Mucosa of descending colon (tissue), 3 donors: ENCODE data around the gene CHD2. TPM values are rescaled to one million over a fixed set of nuclear protein-coding genes. Genes with fewer than 3 reads are reported as not detected.
A peak's percentile ranks its signal among the peaks of the same experiment; 100 is the strongest.

Experiments
- ATAC-seq: fragments of 200-7000 bp; cut with Tn5 transposase; one replicate; pipeline ENCODE4 v1.9.1; 2020; ENCODE audit warnings: mild to moderate bottlenecking, moderate library complexity
- DNase-seq, 3 donors: peaks; one replicate each; pipeline ENCODE4 v3.0.0-alpha.2; 2020
- H3K36me3 ChIP-seq: fragments of 200-600 bp; one replicate; pipeline ENCODE4 v1.8.0; 2021; ENCODE audit warnings: low read depth, mild to moderate bottlenecking
- H3K4me1 ChIP-seq: fragments of 200-600 bp; one replicate; pipeline ENCODE4 v1.8.0; 2021; ENCODE audit warnings: low read depth, mild to moderate bottlenecking
- H3K4me3 ChIP-seq: fragments of 200-600 bp; one replicate; pipeline ENCODE4 v1.8.0; 2021; ENCODE audit warnings: mild to moderate bottlenecking
- H3K9me3 ChIP-seq: fragments of 200-600 bp; one replicate; pipeline ENCODE4 v1.8.0; 2021; ENCODE audit warnings: mild to moderate bottlenecking
- intact Hi-C, 2 donors: fragments of 100-400 bp; cut with DNase I in 1 of 2; cut with micrococcal nuclease in 1 of 2; formaldehyde crosslinking; loops; one replicate each; pipeline versions ENCODE4 v1.11.0 to v1.11.1; 2022; cut with DNase I, micrococcal nuclease
- total RNA-seq, 3 donors: library from RNA; stranded (reverse); fragmentation: NEBNext Ultra II Directional in 2 of 3; extraction: Animal tissue kit (Norgen Biotek cat#: 25700) in 2 of 3; gene quantifications; one replicate each; pipeline versions ENCODE4 v1.2.1 to v1.2.4, GENCODE V29; 2021 to 2023
- TF ChIP-seq, protein P1 (sequence below): fragments of 200-600 bp; IDR thresholded peaks from one replicate; pipeline ENCODE4 v1.8.0; 2022; ENCODE audit warnings: antibody characterized with exemption, mild to moderate bottlenecking
- donor health status: DM: no; HTN: no; CAD: no; lungs with moderate emphysema.
- donor health status: DM: no; HTN: no; CAD: no.
- donor health status: DM: no; HTN: yes; CAD: no.

CHD2 gene
- total RNA-seq, 3 donors from 2014 or later, result 86.2 to 128 (median 110) TPM

DNA sequence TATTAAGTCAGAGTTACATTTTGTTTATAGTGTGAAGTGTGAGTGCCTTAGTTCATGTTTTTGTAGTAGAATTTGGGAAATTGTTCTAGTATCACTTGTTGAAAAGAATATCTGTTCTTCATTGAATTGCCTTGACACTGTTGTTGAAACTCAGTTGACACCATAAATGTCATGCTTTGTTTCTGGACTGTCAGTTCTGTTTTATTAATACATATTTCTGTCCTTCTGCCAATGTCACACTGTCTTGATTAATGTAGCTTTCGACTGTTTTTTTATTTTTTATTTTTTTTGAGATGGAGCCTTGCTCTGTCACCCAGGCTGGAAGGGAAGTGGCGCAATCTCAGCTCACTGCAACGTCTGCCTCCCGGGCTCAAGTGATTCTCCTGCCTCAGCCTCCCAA is 59.1 kb downstream of the CHD2 start:
- TF ChIP-seq, protein P1, sequence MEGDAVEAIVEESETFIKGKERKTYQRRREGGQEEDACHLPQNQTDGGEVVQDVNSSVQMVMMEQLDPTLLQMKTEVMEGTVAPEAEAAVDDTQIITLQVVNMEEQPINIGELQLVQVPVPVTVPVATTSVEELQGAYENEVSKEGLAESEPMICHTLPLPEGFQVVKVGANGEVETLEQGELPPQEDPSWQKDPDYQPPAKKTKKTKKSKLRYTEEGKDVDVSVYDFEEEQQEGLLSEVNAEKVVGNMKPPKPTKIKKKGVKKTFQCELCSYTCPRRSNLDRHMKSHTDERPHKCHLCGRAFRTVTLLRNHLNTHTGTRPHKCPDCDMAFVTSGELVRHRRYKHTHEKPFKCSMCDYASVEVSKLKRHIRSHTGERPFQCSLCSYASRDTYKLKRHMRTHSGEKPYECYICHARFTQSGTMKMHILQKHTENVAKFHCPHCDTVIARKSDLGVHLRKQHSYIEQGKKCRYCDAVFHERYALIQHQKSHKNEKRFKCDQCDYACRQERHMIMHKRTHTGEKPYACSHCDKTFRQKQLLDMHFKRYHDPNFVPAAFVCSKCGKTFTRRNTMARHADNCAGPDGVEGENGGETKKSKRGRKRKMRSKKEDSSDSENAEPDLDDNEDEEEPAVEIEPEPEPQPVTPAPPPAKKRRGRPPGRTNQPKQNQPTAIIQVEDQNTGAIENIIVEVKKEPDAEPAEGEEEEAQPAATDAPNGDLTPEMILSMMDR, result no peak
- Histone ChIP-seq H3K9me3 (no peaks in the 10 kb centered on the region), H3K4me3 (no peak overlapping the region), H3K36me3 (no peaks in the 10 kb centered on the region), H3K4me1 (no peaks in the 10 kb centered on the region)
- intact Hi-C loops, result no loop called here
- ATAC-seq (no peak), DNase-seq (no peak)

DNA sequence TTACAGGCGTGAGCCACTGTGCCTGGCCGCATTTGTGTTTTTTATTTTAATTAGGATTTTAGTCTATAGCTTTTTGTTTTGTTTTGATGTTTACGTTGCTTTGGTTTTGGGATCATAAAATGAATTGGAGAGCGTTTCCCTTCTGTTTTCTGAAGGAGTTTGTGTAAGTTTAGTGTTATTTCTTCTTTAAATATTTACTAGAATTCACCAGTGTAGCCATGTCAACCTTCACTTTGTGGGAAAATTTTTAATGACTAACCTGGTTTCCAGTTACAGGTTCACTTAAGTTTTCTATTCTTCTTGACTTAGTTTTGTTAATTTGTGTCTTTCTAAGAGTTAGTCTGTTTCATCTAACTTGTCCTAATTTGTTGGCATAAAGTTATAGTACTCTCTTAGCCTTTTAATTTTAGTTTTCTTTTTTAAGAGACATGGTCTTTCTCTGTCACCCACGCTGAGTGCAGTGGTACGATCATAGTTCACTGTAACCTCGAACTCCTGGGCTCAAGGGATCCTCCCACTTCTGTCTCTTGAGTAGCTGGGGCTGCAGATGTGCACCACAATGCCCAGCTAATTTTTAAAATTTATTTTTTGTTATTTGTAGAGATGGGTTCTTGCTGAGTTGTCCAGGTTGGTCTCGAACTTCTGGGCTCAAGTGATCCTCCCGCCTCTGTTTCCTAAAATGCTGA is 61.0 kb downstream of the CHD2 start:
- ATAC-seq, result no peak
- intact Hi-C loops, result no loop called here
- no peak overlapping the region for H3K4me3 ChIP-seq
- no peaks in the 10 kb centered on the region for H3K36me3 ChIP-seq
- no peaks in the 10 kb centered on the region for H3K9me3 ChIP-seq
- DNase-seq, result no peak
- TF ChIP-seq, protein P1, result no peak
- no peaks in the 10 kb centered on the region for H3K4me1 ChIP-seq

DNA sequence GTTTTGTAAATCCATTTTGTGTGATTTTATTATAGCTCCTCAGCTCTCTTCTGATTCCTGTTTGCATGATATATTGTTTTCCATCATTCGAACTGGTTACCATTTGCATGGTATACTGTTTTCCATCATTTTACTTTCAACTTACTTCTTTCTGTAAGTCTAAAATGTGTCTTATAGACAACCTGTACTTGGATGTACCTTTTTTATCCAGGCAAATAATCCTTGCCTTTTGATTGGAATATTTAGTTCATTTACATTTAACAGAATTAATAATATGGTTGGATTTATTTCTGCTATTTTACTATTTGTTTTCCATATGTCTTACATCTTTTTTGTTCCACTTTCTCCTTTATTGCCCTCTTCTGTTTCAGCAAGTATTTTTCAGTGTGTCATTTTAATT is 62.8 kb downstream of the CHD2 start:
- TF ChIP-seq, protein P1, result no peak
- Histone ChIP-seq H3K4me1 (no peaks in the 10 kb centered on the region), H3K9me3 (no peaks in the 10 kb centered on the region), H3K36me3 (no peaks in the 10 kb centered on the region), H3K4me3 (no peak overlapping the region)
- DNase-seq (no peak), ATAC-seq (no peak)
- intact Hi-C loops, result no loop called here

DNA sequence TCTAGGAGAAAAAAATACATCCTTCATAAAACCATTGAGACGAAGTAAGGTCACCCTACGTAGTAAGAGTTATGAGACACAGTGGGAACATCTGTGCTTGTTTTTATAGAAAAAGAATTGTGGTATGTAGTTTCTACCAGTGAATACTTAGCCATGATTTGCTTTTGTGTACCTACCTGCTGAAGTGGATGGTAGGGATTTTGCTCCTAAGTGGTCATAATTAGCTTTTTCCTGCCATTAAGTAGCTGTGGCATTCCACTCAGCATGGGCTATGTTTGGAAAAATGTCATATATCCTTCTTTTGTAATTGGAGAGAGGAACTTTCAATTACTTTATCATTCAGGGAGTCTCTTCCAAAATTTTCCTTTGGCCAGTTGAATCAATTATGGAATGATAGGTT is 63.7 kb downstream of the CHD2 start:
- TF ChIP-seq, protein P1, result no peak
- intact Hi-C loops, result no loop called here
- Histone ChIP-seq H3K36me3 (no peaks in the 10 kb centered on the region), H3K9me3 (no peaks in the 10 kb centered on the region), H3K4me1 (no peaks in the 10 kb centered on the region), H3K4me3 (no peak overlapping the region)
- DNase-seq, result no peak
- ATAC-seq, result no peak

DNA sequence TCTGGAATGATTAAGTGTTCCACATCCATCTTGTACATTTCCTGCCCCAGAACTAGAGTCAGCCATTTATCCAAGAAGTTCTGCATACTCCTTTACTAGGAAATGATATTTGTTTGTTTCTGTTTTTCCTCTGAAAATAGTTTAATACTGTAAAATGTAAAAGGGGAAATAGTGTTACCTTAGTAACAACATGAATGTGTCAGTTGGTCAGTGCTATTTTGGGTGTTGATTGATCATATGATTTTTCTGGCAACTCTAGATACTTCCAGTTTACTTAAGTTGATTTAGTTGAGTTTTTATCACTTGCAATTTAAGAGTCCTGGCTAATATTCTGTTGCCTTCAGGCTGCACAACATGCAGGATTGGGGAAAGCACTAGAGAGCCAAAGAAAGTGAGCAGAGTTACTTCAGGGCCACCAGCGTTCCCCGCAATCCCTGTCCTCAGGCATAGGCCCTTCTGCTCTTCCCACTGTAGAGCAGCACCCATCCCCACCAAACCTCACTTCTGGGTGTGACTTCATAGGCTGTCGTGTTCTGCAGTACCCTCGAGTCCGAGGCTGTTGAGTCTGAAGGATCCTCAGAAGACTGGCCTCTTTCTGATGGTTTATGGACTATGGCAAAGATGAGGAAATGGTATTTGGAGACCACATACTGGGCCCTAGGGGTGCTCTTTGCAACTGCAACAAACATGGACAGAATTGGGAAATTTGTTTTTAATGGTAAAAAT is 69.0 kb downstream of the CHD2 start:
- Histone ChIP-seq H3K9me3 (no peaks in the 10 kb centered on the region), H3K36me3 (peaks cover 11% of the 10 kb centered on the region), H3K4me3 (no peak overlapping the region), H3K4me1 (no peaks in the 10 kb centered on the region)
- intact Hi-C loops, result no loop called here
- DNase-seq (no peak), ATAC-seq (peak; percentile 16)
- TF ChIP-seq, protein P1, result no peak
